ENCODE data around the gene COL5A1.

Gene COL5A1

DNA sequence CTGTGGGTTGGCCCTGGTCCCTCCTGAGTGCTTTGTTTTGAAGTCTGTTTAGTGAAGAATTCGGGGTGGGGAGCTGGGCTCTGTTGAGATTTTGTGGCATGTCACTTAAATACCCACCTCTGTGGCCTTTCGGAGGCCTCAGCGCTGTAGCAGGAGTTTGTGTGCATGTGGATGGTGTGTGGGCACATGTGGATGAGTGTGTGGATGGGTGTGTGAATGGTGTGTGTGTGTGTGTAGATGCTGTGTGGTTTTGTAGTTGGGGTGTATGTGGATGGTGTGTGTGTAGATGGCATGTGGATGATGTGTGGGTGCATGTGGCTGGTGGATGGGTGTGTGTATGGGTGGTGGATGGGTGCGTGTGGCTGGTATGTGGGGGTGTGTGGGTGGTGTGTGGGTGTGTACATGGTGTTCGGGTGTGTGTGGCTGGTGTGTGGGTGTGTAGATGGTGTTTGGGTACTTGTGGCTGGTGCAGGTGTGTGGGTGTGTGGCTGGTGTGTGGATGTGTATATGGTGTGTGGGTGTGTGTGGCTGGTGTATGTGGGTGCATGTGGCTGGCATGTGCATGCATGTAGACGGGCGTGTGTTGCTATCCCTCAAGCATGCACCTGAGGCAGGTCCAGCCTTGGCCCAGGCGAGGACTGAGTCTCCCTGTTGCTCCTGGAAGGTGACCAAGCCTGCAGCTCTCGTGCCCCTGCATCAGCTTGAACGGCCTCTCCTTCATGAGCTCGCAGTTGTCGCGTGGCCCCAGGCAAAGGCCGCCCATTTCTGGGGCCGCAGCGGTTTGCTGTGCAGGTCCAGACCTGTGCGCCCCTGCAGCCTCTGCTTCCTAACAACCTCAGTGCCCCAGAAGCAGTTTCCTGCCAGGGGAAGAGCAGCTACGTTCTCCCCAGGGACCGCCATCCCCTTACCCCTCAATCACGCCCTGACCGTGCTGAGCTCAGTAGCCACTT, 185.0 kb downstream of the COL5A1 start:
- DNase-seq, result no peak

DNA sequence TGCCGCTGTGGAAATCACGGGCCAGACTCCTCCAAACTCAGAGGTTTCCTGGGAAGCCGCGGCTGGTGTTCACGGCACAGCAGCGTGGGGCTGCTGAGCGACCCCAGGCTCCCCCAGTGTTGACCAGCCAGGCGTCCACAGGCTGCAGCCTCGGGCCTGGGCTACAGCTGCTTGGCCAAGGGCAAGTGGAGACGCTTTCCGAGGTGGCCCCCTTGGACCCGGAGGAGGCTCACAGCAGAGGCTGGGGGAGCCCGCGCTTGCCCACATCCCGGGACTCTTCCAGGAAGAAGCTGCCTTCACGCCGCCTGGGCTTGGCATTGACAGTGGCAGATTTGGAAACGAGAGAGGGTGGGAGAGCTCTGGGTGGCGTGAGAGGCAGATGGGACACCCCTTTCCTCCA, 186.0 kb downstream of the COL5A1 start:
- DNase-seq, result no peak

DNA sequence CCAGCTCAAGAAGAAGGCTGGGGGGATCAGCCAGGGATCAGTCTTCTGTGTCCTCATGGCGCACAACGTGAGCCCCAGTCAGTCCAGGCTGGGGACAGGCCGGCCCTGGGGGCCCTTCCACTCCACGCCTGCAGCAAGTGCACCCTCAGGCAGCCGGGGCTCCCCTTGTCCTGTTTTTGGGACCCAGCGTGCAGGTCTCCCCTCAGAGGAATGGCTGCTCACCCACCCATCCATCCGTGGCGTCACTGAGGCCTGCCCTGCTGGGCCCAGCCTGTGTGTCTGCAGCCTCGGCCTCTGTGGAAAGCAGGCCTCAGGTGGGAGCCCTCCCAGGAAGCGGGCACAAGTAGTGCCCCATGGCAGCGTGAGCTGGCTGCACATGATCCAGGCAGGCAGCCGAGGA, 186.4 kb downstream of the COL5A1 start:
- no peak for DNase-seq

DNA sequence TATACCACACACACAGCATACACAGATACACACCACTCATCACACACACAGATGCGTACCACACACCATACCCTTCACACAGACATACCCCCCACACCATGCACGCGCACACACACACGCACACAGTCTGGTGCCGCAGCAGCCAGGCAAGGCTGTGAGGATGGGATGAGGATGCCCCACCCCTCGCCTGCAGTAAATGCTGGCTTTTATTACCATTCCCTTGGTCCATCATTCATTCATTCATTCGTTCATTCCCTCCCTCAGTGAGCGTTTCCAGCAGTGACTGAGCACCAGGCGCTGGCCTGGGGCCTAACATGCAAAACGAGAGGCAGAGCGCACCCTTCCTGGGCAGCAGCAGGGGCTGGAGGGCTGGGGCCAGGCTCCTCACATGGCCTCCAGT, 187.3 kb downstream of the COL5A1 start:
- no peak for DNase-seq

DNA sequence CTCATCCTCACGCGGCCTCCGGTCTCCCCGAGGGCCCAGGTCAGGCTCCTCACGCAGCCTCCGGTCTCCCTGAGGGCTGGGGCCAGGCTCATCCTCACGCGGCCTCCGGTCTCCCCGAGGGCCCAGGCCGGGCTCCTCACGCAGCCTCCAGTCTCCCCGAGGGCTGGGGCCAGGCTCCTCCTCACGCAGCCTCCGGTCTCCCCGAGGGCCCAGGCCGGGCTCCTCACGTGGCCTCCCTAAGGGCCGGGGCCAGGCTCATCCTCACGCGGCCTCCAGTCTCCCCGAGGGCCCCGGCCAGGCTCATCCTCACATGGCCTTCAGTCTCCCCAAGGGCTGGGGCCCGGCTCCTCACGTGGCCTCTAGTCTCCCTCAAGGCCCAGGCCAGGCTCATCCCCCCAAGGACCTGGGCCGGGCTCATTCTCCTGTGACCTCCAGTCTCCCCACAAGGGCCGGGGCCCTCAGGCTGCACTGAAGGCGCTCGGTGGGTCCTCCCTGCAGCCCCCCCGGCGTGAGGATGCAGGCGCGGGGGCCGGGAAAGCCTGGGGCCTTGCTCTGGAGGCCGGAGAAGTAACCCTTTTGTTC, 187.8 kb downstream of the COL5A1 start:
- no peak for DNase-seq

DNA sequence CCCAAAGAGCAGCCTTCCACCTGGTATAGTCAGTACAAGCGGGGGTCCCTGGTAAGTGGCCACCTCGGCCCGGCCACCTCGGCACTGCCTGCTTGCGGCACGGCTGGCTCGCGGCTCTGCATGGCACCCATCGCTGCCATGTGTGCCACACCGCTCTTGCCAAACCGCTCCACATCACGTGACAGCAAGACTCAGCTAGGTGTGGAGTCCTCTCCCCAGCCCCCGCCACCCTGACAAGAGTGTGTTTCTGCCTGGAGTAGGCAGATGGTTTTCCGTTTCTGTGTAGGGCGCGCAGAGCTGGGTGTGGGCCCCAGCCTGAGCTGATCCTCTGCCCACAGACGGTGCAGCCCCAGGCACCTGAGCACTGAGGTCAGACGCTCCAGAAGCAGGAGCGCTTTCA, 188.5 kb downstream of the COL5A1 start:
- no peak for DNase-seq

DNA sequence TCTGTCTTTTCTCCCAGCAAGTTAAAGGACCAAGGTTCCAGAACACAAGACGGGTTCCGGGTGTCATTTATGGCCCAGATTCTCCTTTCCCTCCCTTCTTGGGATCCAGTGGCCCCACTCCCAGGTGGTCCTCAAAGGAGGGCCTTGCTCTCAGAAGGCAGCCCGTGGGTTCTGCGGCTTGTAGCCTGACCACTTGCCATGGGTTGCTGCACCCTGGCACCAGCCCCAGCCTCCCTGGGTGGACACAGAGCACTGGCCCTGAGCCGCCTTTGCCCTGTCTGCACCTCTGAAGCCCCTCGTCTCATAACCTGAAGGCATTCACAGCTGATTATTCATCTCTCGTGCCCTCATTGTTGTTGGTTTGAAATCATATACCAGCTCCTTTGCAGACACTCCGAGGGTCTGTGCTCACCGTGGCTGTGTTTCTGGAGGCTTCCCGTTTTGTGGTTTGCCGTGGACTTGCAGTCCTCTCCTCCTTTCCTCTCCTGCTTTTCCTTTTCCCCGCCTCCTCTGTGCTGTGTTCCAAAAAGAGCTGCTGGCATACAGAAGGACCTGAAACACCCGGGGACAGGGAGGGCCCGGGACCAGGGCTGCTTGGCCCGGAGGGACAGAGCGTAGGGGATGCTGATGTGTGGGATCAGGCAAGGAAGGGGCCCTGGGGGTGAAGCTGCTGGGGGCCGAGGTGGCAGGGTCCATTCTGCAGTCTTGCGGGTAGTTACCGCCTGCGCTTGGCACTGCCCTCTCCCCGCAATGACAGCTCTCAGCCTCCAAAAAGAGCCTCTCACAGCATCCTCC, 189.5 kb downstream of the COL5A1 start:
- DNase-seq, result no peak

DNA sequence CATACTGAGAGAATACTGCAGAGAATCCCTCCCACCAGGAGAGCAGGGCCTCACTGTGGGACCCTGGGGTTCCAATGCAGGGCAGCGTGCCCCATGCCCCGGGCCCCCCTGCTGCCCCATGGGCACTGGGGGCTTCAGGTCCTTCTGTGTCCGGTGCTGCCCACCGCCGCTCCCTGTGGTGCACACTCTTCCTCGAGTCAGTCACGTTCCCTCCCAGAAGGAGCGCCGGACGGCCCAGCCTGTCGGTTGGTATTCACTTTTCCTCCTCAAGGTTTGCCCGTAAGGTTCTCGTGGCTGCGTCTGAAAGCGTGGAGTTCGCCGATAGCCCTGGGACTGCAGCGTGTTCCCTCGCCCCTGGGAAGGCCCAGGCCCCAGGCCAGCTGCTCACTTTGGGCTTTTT, 190.9 kb downstream of the COL5A1 start:
- DNase-seq, result no peak

DNA sequence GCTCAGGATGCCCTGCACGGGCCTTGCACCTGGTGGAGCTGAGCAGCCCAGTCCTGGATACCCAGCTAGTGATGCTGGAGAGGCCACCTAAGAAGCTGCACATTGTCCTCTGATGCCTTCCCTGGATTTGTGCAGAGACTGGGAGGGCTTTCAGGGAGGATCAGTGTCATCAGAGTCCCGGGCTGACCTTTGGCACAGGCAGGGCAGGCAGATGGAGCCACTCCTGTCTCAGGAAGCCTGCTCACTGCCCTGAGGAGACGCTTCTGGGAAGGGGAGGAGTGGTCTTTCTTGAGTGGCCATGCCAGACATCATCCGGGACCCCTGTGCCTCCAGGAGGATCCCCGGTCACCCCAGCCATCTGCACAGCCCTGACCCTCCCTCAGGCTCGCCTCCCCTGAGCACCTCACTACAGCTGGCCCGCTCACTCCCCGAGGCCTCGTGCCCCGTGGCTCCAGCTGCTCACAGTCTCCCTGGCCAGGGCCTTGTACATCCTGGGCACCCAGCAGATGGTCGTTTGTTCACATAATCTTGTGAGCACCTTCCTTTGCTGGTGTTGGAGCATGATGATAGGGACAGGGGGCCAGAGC, 191.8 kb downstream of the COL5A1 start:
- DNase-seq, result no peak

DNA sequence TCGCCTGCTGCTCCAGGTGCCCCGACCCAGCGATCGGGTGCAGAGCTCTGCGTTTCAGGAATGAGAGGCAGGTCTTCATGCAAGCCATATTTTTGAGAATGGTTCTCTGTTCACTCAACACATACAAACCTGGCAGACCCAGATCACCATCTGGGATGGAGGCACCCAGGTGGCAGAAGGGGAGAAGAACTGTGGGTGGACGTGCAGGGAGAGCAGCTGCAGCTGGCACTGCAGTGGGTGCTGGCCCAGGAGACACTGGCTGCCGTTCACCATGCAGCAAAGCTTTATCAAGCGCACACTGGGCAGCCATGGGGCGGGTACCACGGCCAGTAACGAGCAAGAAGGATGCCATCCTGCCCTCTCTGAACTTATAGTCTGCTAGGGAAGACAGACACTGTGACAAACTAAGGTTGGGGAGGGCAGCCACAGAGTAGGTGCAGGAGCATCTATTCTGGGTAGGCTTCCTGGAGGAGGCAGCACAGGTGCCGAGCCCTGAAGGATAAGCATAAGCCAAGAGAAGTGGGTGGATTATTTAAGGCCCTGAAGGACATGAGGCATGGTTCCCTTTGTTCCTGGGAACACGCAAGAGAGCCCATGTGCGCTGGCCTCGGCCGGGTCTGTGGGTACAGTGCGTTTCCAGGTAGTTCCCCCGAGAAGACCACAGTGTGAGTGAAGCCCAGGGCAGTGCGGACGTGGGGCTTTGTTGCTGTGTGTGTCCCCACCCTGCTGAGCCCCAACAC, 192.8 kb downstream of the COL5A1 start:
- no peak for DNase-seq

DNA sequence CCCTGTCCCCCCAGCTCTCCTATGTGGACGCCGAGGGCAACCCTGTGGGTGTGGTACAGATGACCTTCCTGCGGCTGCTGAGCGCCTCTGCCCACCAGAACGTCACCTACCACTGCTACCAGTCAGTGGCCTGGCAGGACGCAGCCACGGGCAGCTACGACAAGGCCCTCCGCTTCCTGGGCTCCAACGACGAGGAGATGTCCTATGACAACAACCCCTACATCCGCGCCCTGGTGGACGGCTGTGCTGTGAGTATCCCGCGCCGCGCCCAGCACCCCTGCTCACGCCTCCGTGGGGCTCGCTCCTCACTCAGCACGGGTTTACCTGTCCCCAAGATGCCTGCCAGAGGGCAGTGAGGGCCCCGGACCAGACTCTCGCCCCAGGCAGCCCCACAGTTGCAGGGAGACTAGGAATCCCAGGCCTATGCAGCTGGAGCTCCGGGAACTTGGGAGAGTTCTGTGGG, 193.4 kb downstream of the COL5A1 start:
- DNase-seq, result no peak

DNA sequence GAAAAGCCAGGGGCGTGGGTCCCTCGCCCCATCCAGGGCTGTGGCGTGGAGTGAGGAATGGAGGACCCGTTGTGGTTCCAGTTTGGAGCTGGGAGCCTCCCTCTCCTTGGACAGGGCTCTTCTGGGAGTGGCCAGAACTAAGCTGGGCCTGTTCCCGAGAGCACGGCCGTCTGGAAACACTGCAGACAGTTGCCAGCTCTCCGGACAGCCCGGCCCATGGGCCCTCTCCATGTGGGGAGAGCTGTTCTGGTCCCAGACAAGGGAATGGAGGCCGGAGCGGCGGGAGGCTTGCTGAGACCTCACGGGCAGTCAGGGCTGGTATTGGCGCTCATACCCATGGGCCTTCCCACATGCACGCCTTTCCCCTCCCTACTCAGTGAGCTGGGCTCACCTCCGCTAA, 193.8 kb downstream of the COL5A1 start:
- DNase-seq, result no peak

DNA sequence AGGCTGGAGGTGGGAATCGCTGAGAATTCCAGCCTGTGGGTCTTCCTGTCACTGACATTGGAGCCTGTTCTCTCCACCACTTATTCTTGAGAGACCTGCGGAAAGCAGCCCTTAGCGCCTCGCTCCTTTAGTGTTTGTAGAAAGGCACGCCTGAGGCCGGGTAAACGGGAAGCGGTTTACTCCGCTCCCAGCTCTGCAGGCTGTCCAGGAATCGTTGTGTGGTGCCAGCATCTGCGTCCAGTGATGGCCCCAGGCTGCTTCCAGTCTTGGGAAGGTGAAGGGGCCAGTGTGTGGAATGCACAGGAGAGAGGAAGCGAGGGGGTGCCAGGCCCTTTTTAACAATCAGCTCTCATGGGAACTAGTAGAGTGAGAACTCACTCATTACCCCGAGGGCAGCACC, 194.4 kb downstream of the COL5A1 start:
- no peak for DNase-seq

DNA sequence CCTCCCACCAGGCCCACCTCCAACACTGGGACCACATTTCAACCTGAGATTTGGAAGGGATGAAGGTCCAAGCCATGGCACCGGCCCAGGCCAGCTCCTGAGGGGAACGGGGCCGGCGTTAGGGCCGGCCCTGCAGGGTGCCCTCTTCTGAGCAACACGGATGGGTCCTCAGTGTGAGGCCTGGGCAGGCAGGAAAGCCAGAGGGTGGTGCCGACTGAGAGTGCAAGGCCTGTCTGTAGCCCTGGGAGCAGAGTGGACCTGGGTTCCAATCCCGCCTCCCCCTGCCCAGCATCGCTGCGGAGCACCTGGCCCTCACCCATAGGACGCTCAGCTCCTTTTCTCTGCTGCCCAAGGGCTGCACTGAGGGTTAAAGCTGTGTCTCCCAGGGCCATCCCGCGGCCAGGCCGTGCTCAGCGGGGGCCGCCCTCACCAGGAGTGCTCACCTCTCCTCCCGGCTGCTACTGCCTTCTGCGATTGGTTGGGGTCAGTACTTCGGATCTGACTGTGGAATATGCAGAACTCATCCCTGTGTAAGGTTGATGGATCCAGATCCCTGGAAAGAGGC, 194.9 kb downstream of the COL5A1 start:
- DNase-seq, result no peak

DNA sequence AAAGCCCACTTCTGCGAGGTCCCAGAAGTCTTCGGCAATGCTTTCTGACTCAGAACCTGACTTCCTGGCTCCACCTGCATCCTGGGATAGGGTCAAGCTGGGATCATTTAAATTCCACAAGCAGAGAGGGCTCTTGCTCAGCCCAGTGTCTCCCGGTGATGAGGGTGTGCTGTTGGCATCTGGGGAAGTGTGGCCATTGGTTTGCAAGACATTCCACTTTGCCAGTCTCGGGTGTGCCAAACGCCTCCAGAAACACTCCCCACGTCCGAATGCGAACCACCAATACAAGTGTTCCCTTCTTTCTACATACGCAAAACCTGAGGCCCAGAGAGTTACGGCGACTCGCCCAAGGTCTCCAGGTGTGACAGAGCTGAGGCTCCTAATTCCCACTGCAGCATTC, 195.9 kb downstream of the COL5A1 start:
- no peak for DNase-seq

DNA sequence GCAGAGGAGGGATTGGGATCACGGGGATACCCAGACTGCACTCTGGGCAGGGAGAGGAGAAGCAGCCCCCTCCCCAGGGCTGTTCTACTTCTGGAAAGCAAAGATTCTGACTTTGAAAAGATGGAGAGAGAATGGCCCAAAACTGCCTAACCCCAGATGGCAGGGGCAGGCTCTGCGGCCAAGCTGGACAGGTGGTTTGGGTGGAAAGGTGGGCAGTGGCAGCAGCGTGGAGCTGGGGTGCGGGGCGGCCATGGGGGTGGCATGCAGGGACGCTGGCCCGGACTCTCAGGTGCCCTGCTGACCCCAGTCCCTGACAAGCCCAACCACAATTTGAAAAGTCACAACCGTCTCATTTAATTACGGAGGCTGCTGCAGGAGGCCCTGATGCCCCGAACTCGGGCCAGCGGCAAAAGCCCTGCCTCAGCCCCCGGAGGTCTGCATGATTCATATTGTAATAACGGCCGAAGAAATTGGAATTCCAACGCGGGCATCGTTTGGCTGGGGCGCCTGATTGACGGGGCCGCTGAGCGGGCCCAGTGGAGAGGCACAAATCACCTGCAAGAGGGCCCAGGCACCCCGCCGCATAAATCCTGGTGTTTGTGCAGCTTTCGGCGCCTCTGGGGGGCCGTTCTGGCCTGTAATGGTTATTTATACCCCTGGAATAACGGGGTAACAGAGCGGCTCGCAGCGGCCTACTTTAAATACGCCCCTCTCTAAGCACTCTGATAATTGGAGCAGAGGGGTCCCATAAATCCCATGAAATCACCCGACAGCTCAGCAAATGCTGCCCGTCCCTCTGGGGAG, 197.2 kb downstream of the COL5A1 start:
- no peak for DNase-seq

DNA sequence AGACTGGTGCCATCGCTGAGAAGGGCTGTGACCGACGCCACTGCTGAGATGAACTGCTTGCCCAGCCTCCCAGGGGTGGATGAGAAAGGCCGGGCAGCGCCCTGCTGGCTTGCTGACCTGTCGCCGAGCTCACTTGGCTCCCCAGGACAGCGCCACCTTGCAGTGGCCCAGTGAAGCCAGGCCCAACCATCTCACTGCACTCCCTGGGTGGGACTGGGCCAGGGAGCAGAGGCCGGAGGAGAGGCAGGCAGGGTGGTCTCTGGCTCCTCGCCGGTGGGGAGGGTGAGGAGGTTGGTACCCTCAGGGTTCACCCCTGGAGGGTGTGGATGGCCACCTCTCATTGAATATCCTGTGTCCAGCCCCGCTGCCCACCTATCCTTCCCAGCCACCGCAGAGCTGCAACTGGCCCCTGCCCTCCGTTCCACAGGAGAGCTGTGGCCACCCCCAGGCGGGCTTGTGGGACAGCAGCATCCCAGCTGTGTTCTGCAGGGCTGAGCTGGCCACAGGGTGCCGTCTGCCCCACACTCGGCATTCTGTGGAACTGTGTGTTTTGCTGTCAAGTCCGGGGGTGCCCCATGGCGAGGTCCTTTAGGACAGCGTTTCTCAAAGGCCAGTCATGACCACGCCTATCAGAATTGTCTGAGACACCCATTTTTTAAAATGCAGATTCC, 198.0 kb downstream of the COL5A1 start:
- DNase-seq, result no peak

DNA sequence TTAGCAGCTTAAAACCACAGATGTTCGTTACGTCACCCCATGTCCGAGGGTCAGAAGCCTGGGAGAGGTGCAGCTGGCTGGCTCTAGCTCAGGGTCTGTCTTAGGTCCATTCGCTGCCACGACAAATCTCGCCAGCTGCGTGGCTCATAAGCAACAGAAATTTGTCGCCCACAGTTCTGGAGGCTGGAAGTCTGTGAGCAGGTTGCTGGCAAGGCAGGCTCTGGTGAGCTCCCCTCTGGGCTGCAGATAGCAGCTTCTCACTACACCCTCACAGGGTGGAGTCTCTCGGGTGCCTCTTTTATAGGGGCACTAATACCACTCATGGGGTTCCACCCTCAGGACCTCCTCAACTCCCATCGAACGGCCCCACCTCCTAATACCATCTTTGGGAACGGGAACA, 198.9 kb downstream of the COL5A1 start:
- DNase-seq, result no peak

DNA sequence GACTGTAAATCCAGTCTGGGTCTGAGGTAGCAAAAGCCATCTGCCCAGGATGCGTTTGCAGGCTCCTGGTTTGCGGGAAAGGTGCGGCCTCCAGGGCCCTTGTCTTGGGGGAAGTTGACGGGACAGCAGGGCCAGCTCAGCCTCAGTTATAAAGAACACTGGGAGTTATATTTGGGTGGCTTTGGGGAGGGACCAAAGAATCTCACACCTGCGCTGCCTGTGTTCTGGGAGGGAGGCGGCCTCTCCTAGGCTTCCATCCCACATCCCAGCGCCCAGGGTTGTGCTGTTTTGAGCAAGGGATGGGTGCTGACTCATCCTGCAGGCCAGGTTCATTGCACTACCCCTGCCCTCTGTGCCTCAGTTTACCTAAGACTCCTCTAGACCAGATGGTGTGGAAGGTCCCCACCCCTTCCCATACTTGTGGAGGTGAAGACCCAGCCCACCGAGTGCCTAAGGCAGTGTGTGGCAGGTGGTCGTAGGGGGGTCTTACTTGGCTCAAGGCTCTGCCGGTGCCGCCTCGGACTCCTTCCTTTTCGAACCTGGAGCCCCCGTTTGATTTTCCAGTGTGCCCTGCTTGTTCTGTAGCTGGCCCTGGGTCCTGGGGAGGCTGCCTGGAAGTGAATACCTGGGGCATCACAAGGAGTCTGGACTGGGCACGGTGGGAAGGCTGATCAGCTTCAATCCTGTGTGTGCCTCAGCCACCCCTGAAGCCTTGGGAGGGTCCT, 199.7 kb downstream of the COL5A1 start:
- DNase-seq, result no peak

DNA sequence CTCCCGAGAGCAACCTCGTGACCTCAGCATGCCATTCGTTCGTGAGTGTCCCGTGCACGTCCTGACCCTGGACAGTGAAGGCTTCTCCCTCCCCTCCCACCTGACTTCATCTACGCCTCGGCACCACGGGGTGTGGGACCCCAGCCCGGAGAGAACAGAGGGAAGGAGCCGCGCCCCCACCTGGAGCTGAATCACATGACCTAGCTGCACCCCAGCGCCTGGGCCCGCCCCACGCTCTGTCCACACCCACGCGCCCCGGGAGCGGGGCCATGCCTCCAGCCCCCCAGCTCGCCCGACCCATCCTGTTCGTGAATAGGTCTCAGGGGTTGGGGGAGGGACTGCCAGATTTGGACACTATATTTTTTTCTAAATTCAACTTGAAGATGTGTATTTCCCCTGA, 200.7 kb downstream of the COL5A1 start:
- no peak for DNase-seq

Measured in NCI-H748 treated with DMSO at 0.1 percent for 48 hours (cell line).